Lung (tissue), 12 donors: ENCODE results near the gene PSENEN. TPM values are rescaled to one million over a fixed set of nuclear protein-coding genes. Genes with fewer than 3 reads are reported as not detected.

Source experiments
- ATAC-seq: fragments of 200-7000 bp; cut with Tn5 transposase; one replicate; pipeline ENCODE4 v1.9.1; 2020; ENCODE audit warnings: moderate number of reproducible peaks; ENCODE audit not compliant: insufficient read depth, low FRiP score
- DNase-seq, 3 donors: peaks; one replicate each; pipeline ENCODE4 v3.0.0-alpha.2; 2013 to 2017
- H3K27ac ChIP-seq, 2 donors: one replicate each; pipeline ENCODE4 v1.5.1; 2013; ENCODE audit warnings: mild to moderate bottlenecking in 2 of 2, moderate library complexity in 2 of 2, control low read depth in 1 of 2, inconsistent platforms in 1 of 2, low read depth in 1 of 2, low read length in 1 of 2
- H3K27me3 ChIP-seq, 3 donors: one replicate each; pipeline ENCODE4 v1.5.1; 2013; ENCODE audit warnings: low read length in 2 of 3; ENCODE audit not compliant: control insufficient read depth in 3 of 3, insufficient read depth in 3 of 3
- H3K36me3 ChIP-seq, 4 donors: one replicate each; pipeline ENCODE4 v1.5.1; 2013; ENCODE audit warnings: low read length in 4 of 4, mild to moderate bottlenecking in 1 of 4, moderate library complexity in 1 of 4; ENCODE audit not compliant: control insufficient read depth in 4 of 4, insufficient read depth in 4 of 4
- H3K4me1 ChIP-seq, 5 donors: one replicate each; pipeline ENCODE4 v1.5.1; 2013; ENCODE audit warnings: low read length in 5 of 5, mild to moderate bottlenecking in 2 of 5, moderate library complexity in 1 of 5; ENCODE audit not compliant: control insufficient read depth in 5 of 5, insufficient read depth in 5 of 5
- H3K4me3 ChIP-seq: one replicate; pipeline ENCODE4 v1.5.1; 2013; ENCODE audit warnings: mild to moderate bottlenecking, control low read depth, moderate library complexity
- H3K9ac ChIP-seq, 2 donors: one replicate each; pipeline ENCODE4 v1.5.1; 2013; ENCODE audit warnings: low read length in 2 of 2, control low read depth in 1 of 2; ENCODE audit not compliant: insufficient read depth in 1 of 2
- H3K9me3 ChIP-seq, 4 donors: one replicate each; pipeline ENCODE4 v1.5.1; 2013; ENCODE audit warnings: low read length in 3 of 4, mild to moderate bottlenecking in 1 of 4, moderate library complexity in 1 of 4; ENCODE audit not compliant: control insufficient read depth in 4 of 4, insufficient read depth in 3 of 4
- WGBS, 2 donors: extraction: QIAGEN DNeasy Blood & Tissue Kit; methylation state at CpG; one replicate each; pipeline ENCODE4 v1.1.7; 2013; 5-methylcytosine and 5-hydroxymethylcytosine counted together
- polyA plus RNA-seq, 2 donors: library from polyadenylated mRNA; stranded (reverse); fragments of 200-250 nt; gene quantifications; one replicate each; pipeline ENCODE4 v1.2.1, GENCODE V29; 2013
- total RNA-seq, 2 donors: library from RNA; depleted of rRNA in 1 of 2; stranded (reverse); fragments of >200 nt in 1 of 2; gene quantifications; one replicate each; pipeline ENCODE4 v1.2.1, GENCODE V29; 2014 to 2021
- TF ChIP-seq, protein P1 (sequence below): IDR thresholded peaks from 2 replicates; pipeline ENCODE4 v1.5.1; 2012; ENCODE audit warnings: mild to moderate bottlenecking; ENCODE audit errors: control extremely low read depth, extremely low read depth
- donor health status: control.
- donor health status: control.
- donor health status: Bipolar disorder and iron deficiency.
- donor health status: healthy.
- donor health status: DM: yes; HTN: yes; CAD: no.

PSENEN gene
- total and polyA plus RNA-seq, 4 donors: 36.8 to 196 (median 107) TPM

DNA sequence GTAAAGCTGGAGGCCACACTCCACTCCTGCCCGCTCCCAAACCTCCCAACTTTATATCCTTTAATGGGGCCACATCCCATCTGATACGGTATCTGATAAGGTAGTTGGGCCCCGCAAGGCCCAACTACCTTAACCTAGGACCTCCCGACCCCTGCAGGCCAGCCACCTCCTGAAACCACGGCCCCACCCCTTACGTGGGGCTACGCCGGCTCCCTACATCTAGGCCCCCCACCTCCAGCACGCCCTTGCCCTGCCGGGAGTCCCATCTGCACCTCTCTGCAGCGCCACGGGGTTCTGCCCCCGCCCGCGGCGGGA, 5.4 kb upstream of the PSENEN start:
- 5 to 6% methylated on average over 16 of the region's 16 CpGs for WGBS, 2 donors
- H3K27me3 ChIP-seq: no peaks in the 10 kb centered on the region
- H3K36me3 ChIP-seq: peaks cover 3 to 32% (median 15%) of the 10 kb centered on the region in 4 donors
- H3K9me3 ChIP-seq: no peaks in the 10 kb centered on the region
- peak overlapping the region; percentile 34 to 81 for H3K27ac ChIP-seq
- DNase-seq (no peak), ATAC-seq (no peak)
- H3K9ac ChIP-seq: peak overlapping the region in 1 of 2 donors; percentile 38
- peaks cover 0 to 22% (median 4%) of the 10 kb centered on the region in 5 donors for H3K4me1 ChIP-seq
- TF ChIP-seq, protein P1, sequence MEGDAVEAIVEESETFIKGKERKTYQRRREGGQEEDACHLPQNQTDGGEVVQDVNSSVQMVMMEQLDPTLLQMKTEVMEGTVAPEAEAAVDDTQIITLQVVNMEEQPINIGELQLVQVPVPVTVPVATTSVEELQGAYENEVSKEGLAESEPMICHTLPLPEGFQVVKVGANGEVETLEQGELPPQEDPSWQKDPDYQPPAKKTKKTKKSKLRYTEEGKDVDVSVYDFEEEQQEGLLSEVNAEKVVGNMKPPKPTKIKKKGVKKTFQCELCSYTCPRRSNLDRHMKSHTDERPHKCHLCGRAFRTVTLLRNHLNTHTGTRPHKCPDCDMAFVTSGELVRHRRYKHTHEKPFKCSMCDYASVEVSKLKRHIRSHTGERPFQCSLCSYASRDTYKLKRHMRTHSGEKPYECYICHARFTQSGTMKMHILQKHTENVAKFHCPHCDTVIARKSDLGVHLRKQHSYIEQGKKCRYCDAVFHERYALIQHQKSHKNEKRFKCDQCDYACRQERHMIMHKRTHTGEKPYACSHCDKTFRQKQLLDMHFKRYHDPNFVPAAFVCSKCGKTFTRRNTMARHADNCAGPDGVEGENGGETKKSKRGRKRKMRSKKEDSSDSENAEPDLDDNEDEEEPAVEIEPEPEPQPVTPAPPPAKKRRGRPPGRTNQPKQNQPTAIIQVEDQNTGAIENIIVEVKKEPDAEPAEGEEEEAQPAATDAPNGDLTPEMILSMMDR: no peak
- H3K4me3 ChIP-seq: peak overlapping the region; percentile 56

DNA sequence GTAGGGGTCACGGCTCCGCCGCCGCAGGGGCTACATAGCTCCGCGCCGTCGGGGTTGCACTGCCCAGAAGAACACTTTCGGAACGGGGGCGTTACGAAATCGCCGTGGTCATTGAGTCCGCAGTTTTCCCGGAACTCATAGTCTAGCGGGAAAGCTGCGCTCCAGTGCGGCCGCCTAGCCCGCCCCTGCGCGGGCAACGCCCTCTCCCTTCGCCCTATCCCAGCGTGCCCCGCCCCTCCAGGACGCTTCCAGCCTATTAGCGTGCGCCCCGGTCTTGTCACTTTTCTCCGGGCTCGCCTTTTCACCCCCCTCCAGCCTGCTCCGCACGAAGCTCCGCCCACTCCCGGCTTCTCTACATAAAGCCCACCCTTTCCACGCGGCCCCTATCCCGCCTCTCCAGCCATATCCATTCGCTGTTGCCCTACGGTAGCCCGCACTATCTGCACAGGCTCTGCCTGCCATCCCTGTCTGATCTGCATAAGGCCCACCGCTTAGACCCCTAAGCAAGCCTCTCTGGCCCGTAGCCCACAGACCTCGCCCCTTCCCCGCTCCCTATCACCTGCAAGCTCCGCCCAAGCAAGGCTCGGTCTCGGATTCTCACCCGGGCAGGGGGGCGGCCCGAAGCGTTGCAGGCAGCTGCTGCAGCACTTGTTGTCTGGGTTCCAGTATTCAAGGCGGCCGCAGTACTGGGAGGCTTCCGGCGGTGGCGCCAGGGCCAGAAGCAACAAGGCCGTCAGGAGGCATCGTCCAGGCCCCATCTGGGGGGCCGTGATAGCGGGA, 4.8 kb upstream of the PSENEN start:
- WGBS, 2 donors: 0 to 1% methylated on average over 54 to 63 of the region's 63 CpGs
- TF ChIP-seq, protein P1: no peak
- peak overlapping the region; percentile 56 for H3K4me3 ChIP-seq
- H3K36me3 ChIP-seq: peaks cover 3 to 28% (median 15%) of the 10 kb centered on the region in 4 donors
- peaks cover 0 to 22% (median 4%) of the 10 kb centered on the region in 5 donors for H3K4me1 ChIP-seq
- peak; percentile 91 for ATAC-seq
- DNase-seq: peak; percentile 98 to 99 (median 99)
- no peaks in the 10 kb centered on the region for H3K9me3 ChIP-seq
- peak overlapping the region in 1 of 2 donors; percentile 38 for H3K9ac ChIP-seq
- H3K27ac ChIP-seq: peak overlapping the region; percentile 74 to 94
- H3K27me3 ChIP-seq: no peaks in the 10 kb centered on the region

DNA sequence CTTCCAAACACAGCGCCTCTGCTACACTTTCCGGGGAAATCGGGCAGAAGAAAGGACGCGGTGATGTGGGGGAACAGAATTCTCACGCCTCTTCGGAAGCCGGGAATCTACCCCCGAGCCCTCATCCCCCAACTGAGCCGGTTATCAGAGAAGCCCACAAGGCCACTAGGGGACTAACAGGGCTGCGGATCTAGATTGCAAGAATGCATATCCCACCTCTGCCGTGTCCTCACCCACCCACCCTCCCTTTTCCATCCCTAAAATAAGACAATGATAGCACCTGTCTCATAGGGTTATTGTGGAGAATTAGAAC, 4.3 kb upstream of the PSENEN start:
- WGBS, 2 donors: 1 to 7% methylated on average over 12 of the region's 12 CpGs
- Histone ChIP-seq H3K27ac (peak overlapping the region; percentile 74 to 94), H3K27me3 (no peaks in the 10 kb centered on the region), H3K4me1 (peaks cover 0 to 27% (median 5%) of the 10 kb centered on the region in 5 donors), H3K9me3 (no peaks in the 10 kb centered on the region), H3K9ac (peak overlapping the region in 1 of 2 donors; percentile 23), H3K4me3 (no peak overlapping the region), H3K36me3 (peaks cover 3 to 28% (median 14%) of the 10 kb centered on the region in 4 donors)
- ATAC-seq: no peak
- TF ChIP-seq, protein P1: no peak
- no peak for DNase-seq
